GM21717 (cell line): Measurements from ENCODE around the gene WDR86.

ENCODE experiments used
- ATAC-seq: cut with Tn5 transposase; IDR thresholded peaks from one replicate; pipeline ENCODE4 v1.9.1; 2021; ENCODE audit warnings: mild to moderate bottlenecking, moderate library complexity; ENCODE audit not compliant: unreplicated experiment

WDR86 gene

DNA sequence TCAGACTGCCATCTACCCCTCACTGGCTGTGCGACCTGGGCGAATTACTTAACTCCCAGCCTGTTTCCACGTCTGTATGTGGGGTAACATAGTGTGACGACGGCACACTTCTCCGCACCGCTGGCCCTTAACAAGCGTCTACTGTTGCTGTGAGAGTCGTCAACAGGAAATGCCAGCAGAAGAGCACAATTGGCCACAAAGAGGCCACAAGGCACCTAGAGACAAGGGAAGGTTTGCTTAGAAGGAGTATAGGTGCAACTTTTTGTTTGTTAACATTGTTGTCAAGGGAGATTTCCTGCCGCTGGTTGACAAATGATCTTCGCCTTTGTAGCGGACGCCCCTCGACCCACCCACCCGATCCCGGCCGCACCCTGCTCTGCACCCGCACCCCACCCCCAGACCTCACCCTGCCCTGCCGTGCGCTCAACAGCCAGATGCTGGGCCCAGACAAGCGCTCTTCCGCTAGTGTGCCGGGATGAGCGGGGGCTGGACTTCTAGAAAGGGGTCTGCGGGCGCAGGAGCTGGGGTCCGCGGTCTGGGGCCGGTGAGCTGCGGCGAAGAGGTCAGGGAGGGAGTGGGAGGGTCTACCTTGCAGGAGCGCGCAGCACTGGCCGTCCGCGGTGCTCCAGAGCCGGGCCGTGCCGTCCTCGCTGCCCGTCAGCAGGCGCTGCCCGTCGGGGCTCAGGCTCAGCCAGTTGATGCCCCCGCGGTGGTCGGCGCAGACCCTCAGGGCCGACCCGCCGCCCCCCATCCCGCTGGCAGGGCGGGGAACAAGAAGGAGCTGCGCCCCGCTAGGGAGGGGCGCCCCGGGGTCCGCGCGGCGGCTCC, 785 bp downstream of the WDR86 start:
- ATAC-seq, result no peak

DNA sequence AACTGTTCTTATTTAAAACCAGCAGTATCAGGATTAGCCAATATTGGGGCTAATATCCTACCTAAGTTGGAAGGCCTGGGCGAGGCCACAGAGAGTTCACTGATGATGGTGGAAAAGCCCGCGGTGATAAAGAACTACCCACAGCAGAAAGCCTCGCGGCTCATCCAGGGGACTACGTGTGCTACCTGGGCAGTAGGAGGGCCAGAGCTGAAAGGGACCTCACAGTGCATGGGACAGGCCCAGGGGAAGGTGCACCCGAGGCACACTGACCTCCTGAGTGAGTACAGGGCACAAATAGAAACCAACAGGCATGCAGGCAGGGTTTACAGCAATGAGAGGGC, 1.4 kb downstream of the WDR86 start:
- ATAC-seq, result no peak

DNA sequence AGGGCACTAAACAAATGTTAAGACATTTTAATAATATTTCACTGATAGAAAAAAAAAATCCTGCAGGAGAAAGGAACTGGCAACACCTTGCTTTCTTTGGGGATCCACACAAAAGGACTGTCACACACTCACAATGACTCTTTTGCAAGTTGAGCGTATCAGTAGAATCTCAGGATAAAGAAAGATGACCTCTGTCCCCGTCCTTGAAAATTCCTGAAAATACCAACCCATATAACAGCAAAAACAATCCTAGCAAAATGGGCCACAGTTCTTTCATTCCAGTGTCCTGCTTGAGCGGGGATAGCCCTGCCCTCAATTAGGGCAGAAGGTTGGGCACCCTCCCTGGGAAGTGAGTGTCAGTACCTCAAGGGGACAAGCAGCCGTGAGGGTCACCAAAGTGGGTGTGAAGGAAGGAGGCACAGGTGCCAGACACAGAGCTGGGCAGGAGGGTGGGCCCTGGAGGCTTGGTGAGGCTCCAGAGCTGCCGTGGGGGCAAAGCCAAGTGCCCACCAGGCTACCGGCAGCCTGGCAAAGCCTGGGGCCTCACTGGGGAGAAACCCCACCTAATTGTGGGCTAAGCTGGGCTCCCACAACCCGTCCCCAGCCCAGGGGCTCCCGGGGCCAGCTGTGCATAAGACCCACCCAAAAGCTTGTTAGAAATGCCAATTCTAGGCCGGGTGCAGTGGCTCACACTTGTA, 2.8 kb downstream of the WDR86 start:
- ATAC-seq, result no peak

DNA sequence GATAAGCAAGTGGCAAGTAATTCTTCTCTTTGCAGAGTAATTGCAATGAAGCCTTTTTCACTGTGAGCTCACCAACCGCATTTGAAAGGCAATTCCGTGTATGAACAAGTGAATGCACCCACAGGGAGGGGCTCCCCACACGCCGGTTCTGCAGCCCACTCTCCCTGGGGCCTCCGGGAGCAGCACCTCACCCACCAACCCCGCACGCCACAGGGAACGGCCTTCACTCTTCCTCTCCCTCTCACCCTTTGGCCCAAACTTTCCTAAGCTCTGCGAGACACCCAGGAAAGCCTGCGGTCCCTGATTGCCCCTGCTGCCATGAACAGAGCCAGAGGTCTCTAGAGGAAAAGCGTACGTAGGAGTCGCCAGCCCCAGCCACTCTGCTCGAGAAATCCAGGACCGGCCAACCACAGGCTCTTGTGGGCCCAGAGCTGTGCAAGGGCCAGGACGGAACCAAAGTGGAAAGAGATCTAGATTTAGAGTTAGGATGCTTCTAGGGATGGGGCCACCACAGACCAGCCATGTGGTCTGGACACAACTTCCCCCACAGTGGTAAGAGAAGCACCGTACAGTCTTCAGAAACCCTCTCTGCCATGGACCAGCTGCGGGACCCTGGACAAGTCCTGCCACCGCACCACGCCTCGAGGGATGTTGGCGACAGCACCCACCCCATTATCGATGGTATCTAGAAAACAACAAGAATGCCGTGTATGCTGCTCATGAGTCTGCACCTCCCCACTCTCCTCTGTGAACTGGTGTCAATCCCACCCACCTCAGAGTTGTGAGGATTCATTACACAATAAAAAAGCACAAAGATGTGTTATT, 3.6 kb downstream of the WDR86 start:
- ATAC-seq, result no peak

DNA sequence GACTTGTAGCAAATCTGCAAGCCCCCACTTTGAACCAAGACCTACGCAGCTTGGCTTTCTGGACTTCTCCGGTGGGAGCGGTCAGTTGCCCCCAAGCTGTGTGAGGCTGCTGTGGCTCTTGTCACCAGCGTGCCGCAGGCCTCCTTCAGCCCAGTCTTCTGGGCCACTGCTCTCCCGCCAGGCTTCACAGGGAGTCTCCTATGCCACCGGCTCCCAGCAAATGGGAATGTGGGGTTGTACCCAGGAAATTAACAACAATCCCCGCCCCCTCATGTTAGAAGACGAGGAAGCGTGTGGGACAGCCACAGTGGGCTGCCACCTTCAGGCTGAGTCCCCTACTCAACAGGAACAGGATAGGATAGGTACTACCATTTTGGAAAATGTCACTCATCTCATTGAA, 4.2 kb downstream of the WDR86 start:
- no peak for ATAC-seq

DNA sequence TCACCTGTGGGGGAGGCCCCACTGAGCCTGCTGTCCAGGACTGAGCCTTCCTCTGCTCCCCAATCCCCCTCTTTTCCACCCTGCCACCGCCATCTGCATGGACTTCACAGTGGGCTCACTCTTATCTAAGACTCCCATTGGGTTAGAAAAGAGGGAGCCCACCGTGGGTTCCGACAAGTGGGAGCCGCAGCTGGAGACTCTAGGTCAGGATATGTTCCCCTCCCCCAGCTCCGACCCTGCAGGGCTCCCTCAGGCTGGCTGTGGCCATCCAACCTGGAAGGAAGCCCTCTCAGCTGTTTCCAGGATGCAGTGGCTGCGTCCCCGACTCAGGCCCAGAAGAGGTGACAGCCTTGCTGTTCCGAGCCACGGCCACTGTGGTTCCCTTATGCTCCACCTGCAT, 4.8 kb downstream of the WDR86 start:
- no peak for ATAC-seq

DNA sequence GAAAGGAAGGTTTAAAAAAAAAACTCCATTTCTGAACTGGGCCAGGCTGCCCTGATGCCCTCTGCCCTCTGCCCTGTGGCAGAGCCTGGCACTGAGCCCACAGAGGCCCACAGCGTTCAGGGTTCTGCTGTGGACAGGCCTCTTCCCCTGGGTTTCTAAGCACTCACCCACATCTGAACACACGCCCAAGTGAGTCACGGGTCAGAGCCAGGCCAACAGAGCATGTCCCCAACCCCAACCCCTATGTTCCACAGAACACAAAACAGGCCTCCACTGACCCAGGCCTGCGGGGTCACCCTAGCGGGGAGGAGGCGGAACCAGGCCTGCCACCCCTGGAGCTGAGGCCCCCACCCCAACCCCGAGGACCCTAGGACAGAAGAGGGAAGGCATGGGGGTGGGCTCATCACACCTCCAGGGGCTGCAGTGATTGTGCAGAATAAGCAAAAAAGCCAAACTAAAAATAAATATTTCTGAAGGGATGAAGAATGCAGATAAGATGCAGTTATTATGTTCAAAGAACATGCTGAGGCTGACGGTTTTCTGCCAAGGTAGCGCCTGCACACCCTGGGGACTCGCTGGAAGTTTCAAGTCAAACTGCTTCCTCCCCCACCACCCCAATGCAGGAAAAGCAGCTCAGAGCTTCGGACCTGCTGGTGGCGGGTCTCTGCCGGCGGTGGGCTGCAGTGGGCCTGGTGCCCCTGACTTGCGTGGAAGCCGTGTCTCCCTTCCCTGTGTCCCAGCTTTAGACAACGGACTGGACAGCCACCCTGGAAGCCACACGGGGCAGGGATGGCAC, 5.4 kb downstream of the WDR86 start:
- no peak for ATAC-seq

DNA sequence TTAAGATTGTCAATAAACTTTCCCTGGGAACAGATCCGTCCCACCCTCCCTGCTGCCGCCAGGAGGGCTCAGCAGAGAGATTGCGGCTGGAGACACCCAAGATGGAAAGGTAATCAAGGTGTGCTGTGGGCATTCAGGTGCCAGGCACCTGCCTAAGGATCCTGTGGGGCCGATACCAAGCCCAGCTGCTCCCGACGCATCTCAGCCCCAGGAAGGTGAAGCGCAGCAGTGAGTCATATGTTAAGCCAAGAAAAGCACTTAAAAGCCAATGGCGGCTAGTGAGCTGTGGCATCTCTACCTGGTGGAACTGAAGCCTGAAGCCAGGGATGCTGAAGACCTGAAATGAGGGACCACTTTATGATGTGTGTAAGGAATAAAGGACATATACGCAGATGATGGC, 6.1 kb downstream of the WDR86 start:
- ATAC-seq, result no peak

DNA sequence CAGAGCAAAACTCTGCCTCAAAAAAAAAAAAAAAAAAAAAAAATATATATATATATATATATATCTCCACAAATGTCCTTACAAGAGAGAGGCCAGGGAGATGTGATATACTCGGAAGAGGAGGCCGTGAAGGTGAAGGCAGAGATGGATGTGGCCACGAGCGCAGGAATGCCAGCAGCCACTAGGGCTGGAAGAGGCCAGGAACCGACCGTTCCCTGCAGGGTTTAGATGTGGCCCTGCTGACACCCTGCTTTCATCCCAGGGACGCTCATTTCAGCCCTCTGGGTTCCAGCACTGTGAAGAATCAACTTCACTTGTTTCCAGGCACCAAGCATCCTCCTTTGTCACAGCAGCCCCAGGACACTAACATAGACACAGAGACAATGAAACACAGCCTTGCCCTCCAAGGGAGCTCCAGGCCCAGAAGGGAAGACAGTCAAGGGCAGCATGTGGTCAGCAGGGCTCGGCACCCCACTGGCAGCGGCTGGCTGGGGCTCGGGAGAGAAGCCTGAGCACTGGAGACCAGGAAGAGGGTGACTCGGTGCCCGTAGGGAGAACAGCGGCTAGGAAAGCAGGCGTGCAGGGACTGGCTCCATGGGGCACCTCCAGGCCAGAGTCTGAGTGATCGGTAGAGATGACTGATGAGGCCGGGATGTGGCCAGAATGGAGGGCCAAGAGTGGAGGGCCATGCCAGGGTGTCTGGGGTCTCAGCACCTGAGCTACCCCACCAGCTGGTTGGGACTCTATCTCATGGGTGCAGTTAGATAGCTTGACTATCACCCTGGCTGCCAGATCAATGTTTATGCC, 7.6 kb downstream of the WDR86 start:
- no peak for ATAC-seq

DNA sequence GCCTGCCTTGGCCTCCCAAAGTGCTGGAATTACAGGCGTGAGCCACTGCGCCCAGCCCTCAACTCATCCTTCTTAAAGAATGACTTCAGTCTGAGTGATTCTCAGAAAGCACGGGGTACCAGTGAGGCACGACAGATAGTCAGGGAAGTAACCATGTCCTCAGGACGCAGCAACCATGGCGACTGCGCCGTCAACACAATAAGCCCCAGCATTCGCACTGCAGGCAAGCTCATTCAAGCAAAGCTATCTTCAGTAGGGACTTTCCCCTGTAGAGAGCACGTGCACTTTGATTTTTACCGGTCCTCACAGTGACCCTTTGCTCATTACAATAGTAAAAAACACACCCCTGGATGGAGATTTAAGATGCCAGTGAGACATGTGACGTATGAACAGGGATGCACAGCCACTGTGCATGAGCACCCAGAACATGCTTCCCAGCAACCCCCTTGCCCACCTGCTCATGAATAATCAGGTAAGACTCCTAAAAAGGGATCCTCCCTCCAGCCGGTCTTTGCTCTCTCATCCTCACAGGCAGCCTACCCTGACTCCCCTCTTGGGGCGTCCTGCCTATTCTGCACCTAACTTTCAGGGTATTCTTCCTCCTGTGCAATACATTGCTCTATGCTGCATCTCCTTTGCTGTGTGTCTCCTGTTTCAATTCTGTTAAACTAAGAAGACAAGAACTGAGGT, 9.1 kb downstream of the WDR86 start:
- peak; percentile 73 for ATAC-seq

DNA sequence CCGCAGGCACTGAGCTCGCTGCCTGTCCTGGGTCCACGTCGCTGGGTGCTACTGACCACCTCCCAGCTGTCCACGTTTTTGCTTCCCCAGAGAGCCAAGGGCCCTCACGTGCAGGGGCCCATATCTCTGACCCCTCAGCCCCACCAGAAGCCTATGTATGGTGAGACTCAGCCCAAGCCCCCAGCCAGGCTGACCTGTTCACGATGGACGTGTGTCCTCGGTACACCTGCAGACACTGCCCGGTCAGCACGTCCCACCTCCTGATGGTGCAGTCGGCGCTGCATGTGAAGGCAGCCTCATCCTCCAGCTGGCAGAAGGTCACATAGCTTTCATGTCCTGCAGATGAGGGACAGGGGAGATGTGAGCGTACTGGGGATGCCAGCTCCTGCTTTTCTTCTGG, 9.9 kb downstream of the WDR86 start:
- no peak for ATAC-seq

DNA sequence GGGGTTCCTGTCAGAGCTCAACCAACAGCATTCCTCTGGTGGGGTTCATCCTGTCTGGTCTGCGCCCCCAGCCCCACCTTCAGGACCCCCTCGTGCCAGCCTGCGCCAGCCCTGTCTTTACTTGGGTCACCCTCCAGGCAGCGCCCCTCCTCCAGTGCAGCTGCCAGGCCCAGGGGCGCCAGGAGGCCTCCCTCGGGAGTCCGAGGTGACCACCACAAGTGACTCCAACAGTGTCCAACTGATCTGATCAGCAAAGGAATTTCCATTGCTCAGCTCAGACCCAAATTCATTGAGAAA, 10.6 kb downstream of the WDR86 start:
- ATAC-seq, result no peak

DNA sequence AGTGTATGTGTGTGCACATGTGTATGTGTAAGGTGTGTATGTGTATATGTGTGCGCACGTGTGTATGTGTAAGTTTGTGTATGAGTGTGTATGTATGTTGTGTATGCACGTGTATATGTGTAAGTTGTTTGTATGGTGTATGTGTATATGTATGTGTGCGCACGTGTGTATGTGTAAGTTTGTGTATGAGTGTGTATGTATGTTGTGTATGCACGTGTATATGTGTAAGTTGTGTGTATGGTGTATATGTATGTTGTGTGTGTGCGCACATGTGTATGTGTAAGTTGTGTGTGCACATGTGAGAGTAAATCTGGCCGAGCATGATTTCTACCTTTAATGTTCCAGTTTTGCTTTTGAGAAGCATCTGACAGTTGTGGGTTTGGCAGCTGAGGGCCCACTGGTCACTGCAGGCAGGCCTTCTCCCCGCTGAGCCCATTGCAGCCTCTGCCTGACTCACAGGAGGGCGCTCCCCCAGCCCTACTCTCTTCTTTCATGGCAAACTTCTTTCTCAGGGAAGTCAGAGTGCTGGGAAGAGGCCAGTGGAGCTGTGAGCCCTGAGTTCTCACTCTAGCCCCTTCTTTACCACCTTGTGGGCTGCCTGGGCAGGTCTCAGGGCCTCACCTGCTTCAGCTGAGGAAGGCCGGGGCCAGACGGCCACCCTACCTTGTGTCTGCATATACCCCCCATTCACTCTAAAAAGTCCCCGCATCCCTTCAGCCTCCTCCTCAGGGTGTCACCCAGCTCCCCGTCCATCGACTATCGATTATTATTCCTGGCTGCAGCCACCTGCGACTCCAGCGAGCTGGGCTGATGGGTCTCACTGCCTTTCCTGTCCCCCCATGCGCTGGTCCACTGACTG, 11.2 kb downstream of the WDR86 start:
- no peak for ATAC-seq

DNA sequence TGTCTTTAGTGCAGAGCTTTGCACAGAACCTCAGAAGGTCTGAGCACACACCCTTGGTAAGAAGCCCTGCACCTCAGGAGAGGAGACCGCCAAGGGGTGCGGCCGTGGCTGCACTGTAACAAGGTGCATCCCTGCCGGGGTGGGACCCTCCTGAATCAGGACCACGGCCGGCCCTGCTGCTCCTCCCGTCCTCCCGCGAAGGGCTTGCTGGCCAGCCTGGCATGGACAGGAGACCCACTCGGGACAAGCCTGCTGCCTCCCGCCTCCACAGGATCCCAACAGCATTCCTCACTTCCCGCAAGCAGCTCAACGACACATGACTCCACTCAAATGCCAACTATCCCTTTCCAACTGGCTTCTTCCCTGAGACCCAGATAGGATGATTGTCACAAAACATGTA, 12.8 kb downstream of the WDR86 start:
- ATAC-seq, result no peak

DNA sequence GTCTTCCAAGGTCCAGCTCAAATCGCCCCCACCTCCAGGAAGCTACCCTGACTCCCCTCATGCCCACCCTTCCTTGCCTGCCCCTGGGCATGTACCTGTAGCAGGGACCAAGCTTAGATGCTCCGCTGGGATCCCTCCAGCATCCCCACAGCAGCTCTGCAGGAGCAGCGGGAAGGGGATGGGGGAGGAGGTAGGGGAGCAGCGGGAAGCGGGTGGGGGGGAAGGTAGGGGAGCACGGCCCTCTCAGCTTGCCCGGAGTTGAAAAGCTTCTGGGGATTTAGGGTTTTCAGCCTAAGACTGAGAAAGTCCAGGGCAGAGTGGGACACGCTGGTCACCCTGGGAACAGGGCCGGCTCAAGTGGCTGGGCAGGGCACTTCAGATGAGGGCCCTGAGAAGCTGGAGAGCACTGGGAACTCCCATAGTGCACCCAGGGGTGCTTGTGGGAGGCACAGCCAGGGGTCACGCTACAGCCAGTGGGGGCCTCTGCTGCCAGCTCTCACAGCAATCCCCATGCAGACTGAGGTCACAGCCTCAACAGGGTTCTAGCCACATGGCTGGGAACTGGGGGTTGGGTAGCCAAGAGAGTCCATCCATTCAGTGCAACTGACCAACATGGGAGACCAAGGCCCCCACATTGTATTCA, 13.4 kb downstream of the WDR86 start:
- ATAC-seq, result no peak

DNA sequence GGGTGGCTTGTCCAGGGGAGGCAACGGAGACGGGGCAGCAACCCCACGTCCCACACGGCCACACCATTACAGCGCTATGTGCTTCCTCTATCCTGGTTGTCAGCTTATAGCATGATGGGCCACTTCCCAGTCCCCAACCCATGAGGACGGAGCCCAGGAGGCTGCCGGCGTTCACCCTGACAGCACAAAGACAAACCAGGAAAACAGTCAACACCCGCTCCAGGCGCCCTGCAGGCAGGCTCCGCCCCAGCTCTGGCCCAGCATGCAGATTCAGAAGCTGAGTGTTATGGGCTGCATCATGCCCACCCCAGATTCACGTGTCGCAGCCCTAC, 14.8 kb downstream of the WDR86 start:
- no peak for ATAC-seq

DNA sequence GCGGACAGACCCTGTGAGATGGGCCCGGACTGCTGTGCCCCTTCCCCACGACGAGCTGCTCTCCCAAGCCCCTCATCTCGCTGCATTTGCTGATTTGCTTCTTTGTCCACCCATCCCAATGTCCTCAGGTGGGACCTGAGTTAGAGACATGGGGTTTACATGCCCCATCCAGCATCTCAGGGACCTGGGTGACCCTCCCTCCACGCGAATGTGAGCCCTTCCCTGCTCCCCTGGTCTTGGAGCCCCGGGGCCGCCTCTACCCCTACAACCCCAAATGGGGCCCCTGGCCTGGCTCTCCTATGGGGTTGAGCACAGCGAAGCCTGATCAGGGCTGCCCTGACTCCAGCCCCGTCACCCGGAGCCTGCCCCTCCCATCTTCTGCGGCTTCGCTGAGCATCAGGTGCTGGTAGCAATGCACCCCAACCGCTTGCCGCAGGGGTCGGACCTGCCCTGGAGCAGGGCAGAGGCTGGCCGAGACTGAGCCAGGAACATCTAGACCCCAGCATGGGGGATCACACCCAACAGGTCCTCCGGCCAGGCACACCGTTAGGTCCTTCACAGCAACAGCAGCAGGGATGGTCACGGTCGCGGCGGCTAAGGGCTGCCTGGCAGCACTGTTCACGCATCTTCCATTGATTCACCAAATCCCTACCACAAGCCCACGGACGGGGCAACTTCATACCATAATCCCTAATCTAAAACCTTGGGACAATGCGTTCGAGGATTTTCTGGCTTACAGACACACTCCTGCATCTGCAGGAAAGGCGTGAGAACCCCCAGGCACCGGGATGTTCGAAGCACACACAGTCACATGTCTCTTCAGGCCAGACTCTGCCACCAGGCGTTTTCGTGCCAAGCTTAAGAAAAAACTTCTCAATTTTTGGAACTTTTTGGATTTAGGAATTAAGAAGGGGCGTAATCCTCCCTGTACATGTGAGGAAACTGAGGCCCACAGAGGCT, 15.5 kb downstream of the WDR86 start:
- no peak for ATAC-seq
